Breast epithelium (tissue), 3 donors: Measurements from ENCODE around the gene ULBP1.
"Not testable (repeated sequence)": the region's sequence is repeated elsewhere in the genome, so short reads cannot be mapped to it uniquely, and the experiment has no call there.

Experiments used
- CTCF ChIP-seq, 3 donors: fragments of 450-650 bp; IDR thresholded peaks; one replicate each; pipeline ENCODE4 v1.5.1; 2016 to 2017; ENCODE audit warnings: antibody characterized with exemption in 3 of 3, mild to moderate bottlenecking in 3 of 3, moderate library complexity in 3 of 3
- POLR2A ChIP-seq: fragments of 450-650 bp; IDR thresholded peaks from one replicate; pipeline ENCODE4 v1.6.1; 2016; ENCODE audit warnings: antibody characterized with exemption, mild to moderate bottlenecking, moderate library complexity
- POLR2AphosphoS5 ChIP-seq, 3 donors: sonication (generic); formaldehyde crosslinking; IDR thresholded peaks; one replicate each; pipeline ENCODE4 v1.6.1; 2017; ENCODE audit warnings: antibody characterized with exemption in 3 of 3

- not testable (repeated sequence) for TF ChIP-seq CTCF (IDR thresholded peaks at IDR 0.05); POLR2A; POLR2AphosphoS5 (IDR thresholded peaks at IDR 0.05)
Measured at GRCh38 chr6:149958124-149958523, 5.6 kb upstream of the ULBP1 start.
